PC-3 (cell line): Measurements from ENCODE around the gene NOXA1.

Source experiments
- EZH2phosphoT487 ChIP-seq: fragments of 300-600 bp; sonication (generic); IDR thresholded peaks from 2 replicates; pipeline ENCODE4 v1.6.1; 2018; ENCODE audit warnings: mild to moderate bottlenecking, antibody characterized with exemption, low read length, borderline replicate concordance
- TF ChIP-seq, protein P1 (sequence below): fragments of 300-600 bp; sonication (generic); conservative IDR thresholded peaks from 2 replicates; pipeline ENCODE4 v1.5.1; 2017; ENCODE audit warnings: antibody characterized with exemption, low read depth, mild to moderate bottlenecking, low read length

DNA sequence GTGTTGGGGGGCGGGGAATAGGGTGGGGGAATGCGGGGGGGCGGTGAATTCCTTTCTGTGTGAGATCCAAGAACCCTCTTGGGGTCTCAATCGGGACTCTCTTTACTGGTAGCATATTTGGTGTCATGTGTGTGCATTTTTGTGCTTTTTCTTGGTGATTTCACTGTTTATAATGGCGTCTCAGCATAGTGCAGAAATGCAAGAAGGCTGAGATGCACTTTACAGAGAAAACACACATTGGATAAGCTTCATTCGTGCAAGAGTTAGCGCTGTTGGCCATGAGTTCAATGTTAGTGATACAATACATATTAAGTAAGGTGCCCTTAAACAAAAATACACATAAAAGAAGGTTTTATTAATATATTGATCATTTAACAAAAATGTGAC, 18.7 kb downstream of the NOXA1 start:
- TF ChIP-seq, protein P1, sequence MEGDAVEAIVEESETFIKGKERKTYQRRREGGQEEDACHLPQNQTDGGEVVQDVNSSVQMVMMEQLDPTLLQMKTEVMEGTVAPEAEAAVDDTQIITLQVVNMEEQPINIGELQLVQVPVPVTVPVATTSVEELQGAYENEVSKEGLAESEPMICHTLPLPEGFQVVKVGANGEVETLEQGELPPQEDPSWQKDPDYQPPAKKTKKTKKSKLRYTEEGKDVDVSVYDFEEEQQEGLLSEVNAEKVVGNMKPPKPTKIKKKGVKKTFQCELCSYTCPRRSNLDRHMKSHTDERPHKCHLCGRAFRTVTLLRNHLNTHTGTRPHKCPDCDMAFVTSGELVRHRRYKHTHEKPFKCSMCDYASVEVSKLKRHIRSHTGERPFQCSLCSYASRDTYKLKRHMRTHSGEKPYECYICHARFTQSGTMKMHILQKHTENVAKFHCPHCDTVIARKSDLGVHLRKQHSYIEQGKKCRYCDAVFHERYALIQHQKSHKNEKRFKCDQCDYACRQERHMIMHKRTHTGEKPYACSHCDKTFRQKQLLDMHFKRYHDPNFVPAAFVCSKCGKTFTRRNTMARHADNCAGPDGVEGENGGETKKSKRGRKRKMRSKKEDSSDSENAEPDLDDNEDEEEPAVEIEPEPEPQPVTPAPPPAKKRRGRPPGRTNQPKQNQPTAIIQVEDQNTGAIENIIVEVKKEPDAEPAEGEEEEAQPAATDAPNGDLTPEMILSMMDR, result no peak
- TF ChIP-seq EZH2phosphoT487, result no peak
